Stimulated activated CD4-positive, alpha-beta T cell treated with anti-CD3 and anti-CD28 coated beads, TNF-alpha, amount 100 ng/mL, for 48 hours (primary cell): Measurements from ENCODE around the gene KLHL3.

ENCODE experiments used
- DNase-seq, 3 donors: peaks; one replicate each; pipeline ENCODE4 v3.0.0-alpha.2; 2020; ENCODE audit warnings: low read depth in 3 of 3

The KLHL3 gene

GRCh38 chr5:137635521-137635921 lies 100.4 kb downstream of the KLHL3 start:
- no peak for DNase-seq

DNA sequence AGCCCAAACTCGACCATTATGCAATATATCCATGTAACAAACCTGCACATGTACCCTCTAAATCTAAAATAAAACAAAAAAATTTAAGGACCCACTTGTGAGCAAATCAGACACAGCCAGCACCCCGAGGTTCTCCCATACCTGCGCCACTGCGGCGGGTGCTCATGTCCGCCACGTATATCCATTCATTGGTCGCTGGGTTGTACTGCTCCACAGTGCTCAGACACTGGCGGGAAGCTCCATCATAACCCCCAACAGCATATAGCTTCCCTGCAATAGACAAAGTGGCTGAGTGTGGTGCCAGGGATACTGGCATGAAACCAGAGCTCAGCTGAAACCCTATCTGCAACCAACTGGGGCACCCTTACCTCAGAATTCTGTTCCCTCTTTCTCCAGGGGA lies 102.0 kb downstream of the KLHL3 start:
- no peak for DNase-seq

DNA sequence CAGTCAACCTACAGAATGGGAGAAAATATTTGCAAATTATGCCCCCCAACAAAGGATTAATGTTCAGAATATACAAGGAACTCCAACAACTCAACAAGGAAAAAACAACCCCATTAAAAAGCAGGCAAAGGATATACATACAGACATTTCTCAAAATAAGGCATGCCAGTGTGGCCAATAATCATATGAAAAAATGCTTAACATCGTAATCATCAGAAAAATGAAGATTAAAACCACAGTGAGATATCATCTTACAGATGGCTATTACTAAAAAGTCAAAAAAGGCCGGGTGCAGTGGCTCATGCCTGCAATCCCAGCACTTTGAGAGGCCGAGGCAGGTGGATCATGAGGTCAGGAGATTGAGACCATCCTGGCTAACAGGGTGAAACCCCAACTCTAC lies 103.2 kb downstream of the KLHL3 start:
- no peak for DNase-seq

GRCh38 chr5:137631453-137631852 lies 104.4 kb downstream of the KLHL3 start:
- DNase-seq: no peak

DNA sequence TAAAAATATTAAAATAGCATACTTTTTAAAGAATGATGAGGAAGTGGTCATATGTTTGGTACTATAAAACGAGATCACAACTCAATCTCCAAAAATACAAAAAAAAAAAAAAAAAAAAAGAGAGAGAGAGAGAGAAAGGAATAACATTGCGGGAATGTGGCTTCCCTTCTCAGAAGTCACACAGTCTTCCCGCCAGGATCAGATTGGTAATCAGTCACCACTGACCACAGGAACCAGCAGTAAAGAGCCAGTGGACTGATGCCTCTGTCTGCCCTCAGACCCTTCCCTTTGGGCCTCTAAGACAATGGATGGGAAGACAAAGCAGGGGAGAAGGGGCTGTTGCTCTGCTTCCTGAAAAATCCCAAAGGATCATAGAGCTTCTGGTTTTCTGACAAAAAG lies 104.9 kb downstream of the KLHL3 start:
- no peak for DNase-seq

GRCh38 chr5:137630216-137630971 lies 105.5 kb downstream of the KLHL3 start:
- DNase-seq: no peak

GRCh38 chr5:137629646-137630045 lies 106.2 kb downstream of the KLHL3 start:
- peak in 1 of 3 donors; percentile 12 for DNase-seq

- DNase-seq: no peak
These were observed 108.2 kb downstream of the KLHL3 start for GRCh38 chr5:137627706-137628105.

DNA sequence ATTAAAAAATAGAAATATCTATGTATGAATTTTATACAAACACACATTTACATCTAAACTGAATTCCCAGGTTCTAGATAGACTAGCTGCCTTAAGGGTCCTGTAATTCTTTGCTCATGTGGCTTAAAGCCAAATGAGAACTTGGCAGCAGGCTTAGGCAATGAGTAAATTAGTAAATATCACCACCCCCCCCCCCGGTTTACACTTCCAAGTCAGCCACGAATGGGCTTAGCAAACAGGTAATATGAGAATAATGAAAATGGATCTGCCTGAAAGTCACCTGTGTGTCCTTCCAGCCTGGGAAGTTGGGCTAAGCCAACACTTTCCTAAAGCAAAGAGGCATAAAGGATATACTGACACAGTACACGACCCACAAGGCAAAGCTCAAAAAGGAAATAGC lies 108.6 kb downstream of the KLHL3 start:
- DNase-seq: no peak

GRCh38 chr5:137624786-137625349 lies 111.0 kb downstream of the KLHL3 start:
- DNase-seq: no peak

DNA sequence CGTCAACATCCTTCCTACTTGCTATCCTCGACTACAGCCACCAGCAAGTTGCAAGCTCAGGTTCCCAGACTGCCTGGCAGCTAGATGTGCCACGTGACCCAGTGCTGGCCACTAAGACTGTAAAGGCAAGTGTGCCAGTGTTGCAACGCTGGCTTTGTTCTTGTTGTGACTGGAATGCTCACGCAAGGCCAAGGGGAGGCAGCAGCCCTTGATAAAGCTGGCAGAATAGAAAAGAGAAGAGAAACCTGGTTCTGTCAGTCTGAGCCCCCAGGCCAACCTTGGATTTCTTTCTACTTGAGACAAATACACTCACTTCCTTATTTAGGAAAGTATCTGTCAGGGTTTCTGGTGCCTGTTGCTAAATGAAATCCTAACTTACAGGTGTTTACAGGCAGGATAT lies 113.0 kb downstream of the KLHL3 start:
- DNase-seq: no peak

DNA sequence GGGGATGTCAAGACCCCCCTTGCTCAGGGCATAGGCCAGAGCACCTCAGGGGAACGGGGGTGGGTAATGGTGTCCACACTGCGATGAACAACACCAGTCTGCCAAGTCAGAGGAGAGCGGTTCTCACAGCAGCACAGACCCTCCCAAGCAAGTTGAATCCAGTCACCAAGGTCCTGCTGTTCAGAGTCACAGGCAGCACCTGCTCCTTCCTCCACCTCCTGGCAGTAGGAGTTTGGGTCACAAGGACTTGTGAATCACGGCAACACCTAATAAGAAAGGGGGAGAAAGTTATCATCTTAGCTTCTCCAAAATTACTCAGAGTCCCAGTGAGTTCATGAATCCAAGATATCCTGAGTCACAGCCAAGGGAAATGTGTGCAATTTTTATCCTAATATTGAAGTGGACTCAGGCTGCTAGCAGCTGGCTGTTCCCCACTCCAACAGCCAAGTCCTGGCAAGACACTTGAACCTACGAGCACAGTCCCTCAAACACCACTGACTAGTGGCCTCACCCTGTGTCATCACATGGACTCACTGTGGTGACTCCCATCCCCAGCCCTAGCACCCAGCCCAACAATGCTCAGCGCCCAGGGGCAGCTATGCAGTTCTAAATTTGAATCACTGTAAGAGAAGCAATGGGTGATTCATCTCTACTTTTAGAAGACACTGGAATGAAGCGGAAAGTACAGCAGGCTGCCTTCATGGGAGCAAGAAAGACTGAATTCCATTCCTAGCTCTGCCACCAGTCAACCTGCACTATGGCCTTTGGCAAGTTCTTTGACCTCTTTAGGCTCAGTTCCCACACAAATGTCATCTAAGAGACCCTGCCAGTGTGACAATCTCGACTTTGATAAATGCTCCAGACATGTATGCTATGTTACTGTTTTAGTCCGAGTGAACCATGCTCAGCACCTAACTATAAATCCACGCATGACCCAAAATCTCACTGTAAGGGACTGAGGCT lies 113.7 kb downstream of the KLHL3 start:
- no peak for DNase-seq

GRCh38 chr5:137621306-137621705 lies 114.6 kb downstream of the KLHL3 start:
- DNase-seq: no peak

- DNase-seq: no peak
These were observed 116.6 kb downstream of the KLHL3 start for GRCh38 chr5:137619191-137619870.

DNA sequence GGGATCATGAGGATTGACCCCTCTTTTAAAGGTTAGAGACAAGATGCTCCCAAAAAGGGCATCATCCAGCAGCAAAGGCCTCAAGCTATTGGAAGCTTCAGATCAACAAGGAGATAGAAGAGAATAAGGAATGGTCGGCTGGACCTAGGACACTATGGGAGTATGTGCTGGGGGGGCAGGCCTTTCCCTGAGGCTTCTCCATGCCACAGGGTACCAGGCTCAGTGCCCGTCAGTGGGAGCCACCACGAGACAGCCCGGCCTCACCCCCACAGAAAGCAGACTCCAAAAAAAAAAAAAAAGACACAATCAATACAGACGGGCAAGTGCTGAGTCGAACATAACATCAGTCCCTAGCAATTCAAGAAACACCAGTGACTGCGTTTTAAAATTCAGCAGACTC lies 117.4 kb downstream of the KLHL3 start:
- DNase-seq: no peak

DNA sequence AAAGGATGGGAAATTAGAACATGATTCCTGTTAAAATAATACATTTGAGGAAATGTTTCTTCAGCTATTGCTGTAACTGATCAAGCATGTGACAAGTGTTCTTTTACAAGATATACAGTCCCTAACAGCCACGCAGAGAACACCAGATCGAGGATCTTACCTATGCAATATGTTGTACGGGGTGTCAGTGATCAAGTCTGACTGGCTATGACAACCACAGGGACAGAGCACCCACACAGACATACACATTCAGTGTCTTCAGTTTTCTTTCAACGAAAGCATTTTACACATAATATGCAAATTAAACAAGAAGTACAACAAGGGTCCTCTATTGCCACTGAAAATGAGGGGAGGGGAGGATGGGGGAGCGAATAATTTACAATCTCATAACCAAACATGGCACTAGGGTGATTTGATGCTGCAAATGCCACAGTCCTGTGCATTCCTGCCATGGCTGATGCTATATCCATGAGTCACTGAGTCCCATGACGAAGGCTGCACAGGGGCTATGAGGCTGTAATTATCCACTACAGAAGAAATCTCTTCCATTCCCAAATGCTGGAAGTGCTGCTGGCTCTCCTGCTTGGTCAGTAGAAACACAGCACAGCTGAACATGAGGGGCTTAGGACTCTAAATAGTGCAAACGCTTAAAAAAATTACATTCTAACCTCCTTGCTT lies 118.2 kb downstream of the KLHL3 start:
- no peak for DNase-seq

GRCh38 chr5:137616046-137616445 lies 119.8 kb downstream of the KLHL3 start:
- DNase-seq: no peak

DNA sequence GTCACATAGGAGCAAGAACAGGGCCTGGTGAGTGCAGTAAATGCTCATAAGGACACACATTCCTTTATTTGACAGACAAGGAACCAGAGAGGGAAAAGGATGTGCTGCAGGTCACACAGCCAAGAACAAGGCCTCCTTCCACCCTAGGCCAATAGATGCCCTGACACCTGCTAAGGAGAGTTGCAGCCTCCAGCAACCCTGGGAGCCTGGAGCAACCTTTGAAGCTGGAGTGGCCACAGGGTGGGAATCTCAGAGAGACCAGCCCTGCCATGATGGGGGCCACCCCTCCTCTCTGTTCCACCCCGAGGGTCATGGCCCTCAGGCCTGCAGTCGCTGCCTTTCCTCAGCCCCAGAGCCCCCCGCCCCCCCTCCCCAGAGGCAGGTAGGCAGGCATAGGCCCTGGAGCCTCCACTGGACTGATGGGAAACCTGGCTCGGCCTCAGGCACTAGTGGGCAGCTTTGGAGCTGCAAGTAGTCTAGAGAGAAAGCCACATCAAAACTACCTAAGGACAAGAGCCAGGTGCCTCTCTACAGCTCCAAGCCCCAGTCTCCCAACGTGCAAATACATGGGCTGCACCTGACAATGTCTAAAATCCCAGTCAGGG lies 120.6 kb downstream of the KLHL3 start:
- no peak for DNase-seq

DNA sequence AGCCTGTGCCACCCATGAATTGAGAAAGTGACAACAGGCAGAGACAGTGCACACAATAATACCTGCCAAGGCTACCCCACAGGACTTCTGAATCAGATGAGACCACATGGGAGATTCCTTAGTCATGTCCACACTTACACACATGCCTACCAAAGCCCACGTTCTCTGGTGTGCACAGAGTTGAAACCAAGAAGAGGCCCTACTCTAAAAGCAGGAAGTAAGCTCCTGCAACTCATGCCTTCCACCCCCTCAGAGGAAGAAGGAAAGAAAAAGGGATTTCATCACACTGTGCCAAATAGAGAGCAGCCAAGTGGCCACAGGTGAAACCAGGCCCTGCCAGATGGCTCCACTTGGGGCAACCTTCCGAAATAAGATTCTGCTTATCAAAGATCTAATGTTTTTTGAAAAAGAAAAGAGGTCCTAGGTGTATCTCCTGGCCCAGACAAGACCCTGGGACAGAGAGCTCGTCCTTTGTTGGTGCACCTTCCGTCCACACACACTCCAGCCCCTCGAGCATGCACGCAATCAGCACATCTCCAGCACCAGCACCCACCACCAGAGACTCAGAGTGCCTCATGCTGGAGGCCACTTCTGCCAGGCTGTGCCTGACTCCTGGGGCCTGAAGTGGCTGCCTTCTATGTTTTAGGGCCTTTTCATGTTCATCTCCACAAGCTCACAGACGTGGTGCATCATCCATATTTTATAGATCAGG lies 122.2 kb downstream of the KLHL3 start:
- no peak for DNase-seq

DNA sequence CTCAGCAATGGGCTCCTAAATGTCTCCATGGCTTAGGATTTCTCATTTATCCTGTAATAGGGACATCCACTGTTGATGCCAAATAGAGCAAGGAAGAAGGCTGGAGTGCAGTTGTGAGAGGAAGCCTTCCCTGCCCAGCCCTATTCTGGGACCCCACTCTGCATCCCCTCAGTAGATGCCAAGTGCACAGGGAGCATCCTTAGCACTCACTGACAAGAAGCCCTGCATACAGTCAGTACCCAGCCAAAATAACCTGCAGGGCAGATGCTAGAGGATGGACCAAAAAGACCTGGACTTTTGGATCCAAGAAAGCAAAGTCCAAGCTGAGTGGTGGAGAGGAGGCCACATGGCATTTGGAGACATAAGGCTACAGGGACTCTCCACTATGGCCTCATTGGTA lies 123.3 kb downstream of the KLHL3 start:
- no peak for DNase-seq
